Esophagus muscularis mucosa (tissue), 3 donors: ENCODE measurements around the gene KBTBD12.

Experiments used
- POLR2A ChIP-seq: fragments of 450-650 bp; IDR thresholded peaks from one replicate; pipeline ENCODE4 v1.6.1; 2017; ENCODE audit warnings: antibody characterized with exemption, moderate library complexity, mild to moderate bottlenecking, low read depth
- POLR2AphosphoS5 ChIP-seq, 2 donors: sonication (generic); formaldehyde crosslinking; IDR thresholded peaks; one replicate each; pipeline ENCODE4 v1.6.1; 2017; ENCODE audit warnings: antibody characterized with exemption in 2 of 2
- TF ChIP-seq, protein P1 (sequence below), 3 experiments: fragments of 200-600 bp in 2 of 3; fragments of 450-650 bp in 1 of 3; sonication (generic) in 2 of 3; IDR thresholded peaks; one replicate each; pipeline ENCODE4 v1.5.1; 2017 to 2019; ENCODE audit warnings: antibody characterized with exemption in 3 of 3, mild to moderate bottlenecking in 2 of 3, moderate library complexity in 1 of 3

DNA sequence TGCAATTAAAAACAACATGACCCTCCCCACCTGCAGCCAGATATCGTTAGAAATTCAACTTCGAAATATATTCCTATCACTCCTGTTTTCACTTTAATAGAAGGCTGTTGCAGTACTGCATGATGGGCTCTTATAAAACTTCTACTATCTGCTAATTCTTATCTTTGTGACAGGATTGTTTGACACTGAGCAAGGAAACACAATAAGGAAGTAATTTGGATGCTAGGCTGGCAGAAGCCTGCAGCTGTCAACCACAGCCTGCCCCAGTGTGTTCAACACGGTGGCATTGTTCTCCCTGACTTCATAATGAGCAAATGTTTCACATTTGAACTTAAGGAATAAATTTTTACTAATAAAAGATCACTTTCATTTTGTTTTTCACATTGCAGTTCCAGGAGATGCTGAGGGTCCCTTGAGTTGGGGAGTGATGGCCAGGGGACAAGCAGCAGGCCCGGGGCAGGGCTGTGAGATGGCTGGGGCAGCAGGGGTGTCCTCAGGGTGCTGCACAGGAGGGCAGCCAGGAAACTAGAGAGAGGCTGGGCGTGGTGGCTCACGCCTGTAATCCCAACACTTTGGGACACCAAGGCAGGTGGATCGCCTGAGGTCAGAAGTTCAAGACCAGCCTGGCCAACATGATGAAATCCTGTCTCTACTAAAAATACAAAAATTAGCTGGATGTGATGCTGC, 72.4 kb downstream of the KBTBD12 start:
- TF ChIP-seq, protein P1, sequence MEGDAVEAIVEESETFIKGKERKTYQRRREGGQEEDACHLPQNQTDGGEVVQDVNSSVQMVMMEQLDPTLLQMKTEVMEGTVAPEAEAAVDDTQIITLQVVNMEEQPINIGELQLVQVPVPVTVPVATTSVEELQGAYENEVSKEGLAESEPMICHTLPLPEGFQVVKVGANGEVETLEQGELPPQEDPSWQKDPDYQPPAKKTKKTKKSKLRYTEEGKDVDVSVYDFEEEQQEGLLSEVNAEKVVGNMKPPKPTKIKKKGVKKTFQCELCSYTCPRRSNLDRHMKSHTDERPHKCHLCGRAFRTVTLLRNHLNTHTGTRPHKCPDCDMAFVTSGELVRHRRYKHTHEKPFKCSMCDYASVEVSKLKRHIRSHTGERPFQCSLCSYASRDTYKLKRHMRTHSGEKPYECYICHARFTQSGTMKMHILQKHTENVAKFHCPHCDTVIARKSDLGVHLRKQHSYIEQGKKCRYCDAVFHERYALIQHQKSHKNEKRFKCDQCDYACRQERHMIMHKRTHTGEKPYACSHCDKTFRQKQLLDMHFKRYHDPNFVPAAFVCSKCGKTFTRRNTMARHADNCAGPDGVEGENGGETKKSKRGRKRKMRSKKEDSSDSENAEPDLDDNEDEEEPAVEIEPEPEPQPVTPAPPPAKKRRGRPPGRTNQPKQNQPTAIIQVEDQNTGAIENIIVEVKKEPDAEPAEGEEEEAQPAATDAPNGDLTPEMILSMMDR (IDR thresholded peaks at IDR 0.05): no peak
- TF ChIP-seq POLR2AphosphoS5 (IDR thresholded peaks at IDR 0.05) (no peak), POLR2A (no peak)
